HL-60 (cell line): Measurements from ENCODE around the gene C1orf21.

Source experiments
- CTCF ChIP-seq: IDR thresholded peaks from one replicate; pipeline ENCODE4 v1.5.1; 2011; ENCODE audit warnings: low read length, control low read depth, inconsistent platforms; ENCODE audit not compliant: insufficient read depth
- SPI1 ChIP-seq: IDR thresholded peaks from 2 replicates; pipeline ENCODE4 v1.6.1; 2012; ENCODE audit warnings: low read depth, mild to moderate bottlenecking, borderline replicate concordance

GRCh38 chr1:184456189-184456588, 69.4 kb downstream of the C1orf21 start:
- no peak for TF ChIP-seq CTCF
- TF ChIP-seq SPI1: peak; percentile 11; the same call in 1 of the 2 replicates
